HFFc6 (cell line): ENCODE data around the gene RUNX1. TPM values are rescaled to one million over a fixed set of nuclear protein-coding genes. Genes with fewer than 3 reads are reported as not detected.

Experiments
- DNase-seq: peaks from one replicate; pipeline ENCODE4 v3.0.0-alpha.2; 2018
- H3K27ac Mint-ChIP-seq: 2 replicates; pipeline ENCODE4 v1.8.0; 2020; ENCODE audit warnings: mild to moderate bottlenecking, mixed read lengths
- H3K27me3 Mint-ChIP-seq: 2 replicates; pipeline ENCODE4 v1.8.0; 2021; ENCODE audit warnings: mild to moderate bottlenecking, moderate library complexity, mixed read lengths; ENCODE audit not compliant: insufficient read depth
- H3K36me3 Mint-ChIP-seq: 2 replicates; pipeline ENCODE4 v1.8.0; 2021; ENCODE audit warnings: low read depth, mixed read lengths
- H3K4me1 Mint-ChIP-seq: 2 replicates; pipeline ENCODE4 v1.8.0; 2020; ENCODE audit warnings: low read depth, mixed read lengths
- H3K4me3 Mint-ChIP-seq: 2 replicates; pipeline ENCODE4 v1.8.0; 2020; ENCODE audit warnings: mild to moderate bottlenecking, moderate library complexity, mixed read lengths
- H3K9me3 Mint-ChIP-seq: 2 replicates; pipeline ENCODE4 v1.8.0; 2020; ENCODE audit warnings: mild to moderate bottlenecking, mixed read lengths
- total RNA-seq, 6 experiments: library from RNA; stranded (reverse); fragmentation: NEBNext Ultra II Directional; extraction: Animal tissue kit (Norgen Biotek cat#: 25700); gene quantifications; 2 replicates in 1 of 6; 3 replicates in 5 of 6; pipeline ENCODE4 v1.2.3, GENCODE V29; 2021
- TF ChIP-seq, protein P1 (sequence below): fragments of 200-600 bp; sonication (generic); IDR thresholded peaks from 2 replicates; pipeline ENCODE4 v1.5.0; 2021; ENCODE audit warnings: antibody characterized with exemption, mild to moderate bottlenecking

RUNX1 gene
- total RNA-seq, 6 experiments from 2014 or later, result 57.4 to 78.9 (median 61.3) TPM

GRCh38 chr21:34992736-34993398 lies 56.2 kb downstream of the RUNX1 start:
- Mint-ChIP-seq H3K4me3 (no peak overlapping the region), H3K27ac (no peak overlapping the region; the same call in 1 of the 2 replicates), H3K36me3 (peaks cover 10% of the 10 kb centered on the region), H3K9me3 (no peaks in the 10 kb centered on the region), H3K27me3 (no peaks in the 10 kb centered on the region), H3K4me1 (peaks cover 24% of the 10 kb centered on the region)
- DNase-seq, result peak; percentile 36
- TF ChIP-seq, protein P1, sequence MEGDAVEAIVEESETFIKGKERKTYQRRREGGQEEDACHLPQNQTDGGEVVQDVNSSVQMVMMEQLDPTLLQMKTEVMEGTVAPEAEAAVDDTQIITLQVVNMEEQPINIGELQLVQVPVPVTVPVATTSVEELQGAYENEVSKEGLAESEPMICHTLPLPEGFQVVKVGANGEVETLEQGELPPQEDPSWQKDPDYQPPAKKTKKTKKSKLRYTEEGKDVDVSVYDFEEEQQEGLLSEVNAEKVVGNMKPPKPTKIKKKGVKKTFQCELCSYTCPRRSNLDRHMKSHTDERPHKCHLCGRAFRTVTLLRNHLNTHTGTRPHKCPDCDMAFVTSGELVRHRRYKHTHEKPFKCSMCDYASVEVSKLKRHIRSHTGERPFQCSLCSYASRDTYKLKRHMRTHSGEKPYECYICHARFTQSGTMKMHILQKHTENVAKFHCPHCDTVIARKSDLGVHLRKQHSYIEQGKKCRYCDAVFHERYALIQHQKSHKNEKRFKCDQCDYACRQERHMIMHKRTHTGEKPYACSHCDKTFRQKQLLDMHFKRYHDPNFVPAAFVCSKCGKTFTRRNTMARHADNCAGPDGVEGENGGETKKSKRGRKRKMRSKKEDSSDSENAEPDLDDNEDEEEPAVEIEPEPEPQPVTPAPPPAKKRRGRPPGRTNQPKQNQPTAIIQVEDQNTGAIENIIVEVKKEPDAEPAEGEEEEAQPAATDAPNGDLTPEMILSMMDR, result no peak

DNA sequence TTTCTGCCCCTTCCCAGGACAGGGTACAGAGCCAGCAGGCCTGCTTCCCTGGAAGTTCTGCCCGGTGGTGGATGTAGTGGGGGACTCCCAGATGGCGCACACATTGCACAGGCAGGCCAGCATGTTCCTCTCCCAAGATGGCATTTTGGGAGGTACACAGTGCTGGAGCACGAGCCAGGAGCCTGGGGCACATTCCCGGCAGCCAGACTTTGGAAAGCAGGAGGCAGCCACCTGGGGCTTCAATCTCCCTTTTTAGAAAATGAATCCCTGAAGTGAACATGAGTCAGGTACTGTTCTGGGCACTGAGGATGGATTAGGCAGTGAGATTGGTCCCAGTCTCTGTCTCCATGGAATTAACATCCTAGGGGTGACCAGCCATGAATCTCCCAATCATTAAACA lies 56.9 kb downstream of the RUNX1 start:
- TF ChIP-seq, protein P1, result no peak
- DNase-seq, result no peak
- no peaks in the 10 kb centered on the region for H3K27me3 Mint-ChIP-seq
- no peaks in the 10 kb centered on the region for H3K9me3 Mint-ChIP-seq
- no peak overlapping the region for H3K27ac Mint-ChIP-seq
- H3K4me1 Mint-ChIP-seq, result peaks cover 18% of the 10 kb centered on the region
- peaks cover 10% of the 10 kb centered on the region for H3K36me3 Mint-ChIP-seq
- no peak overlapping the region for H3K4me3 Mint-ChIP-seq

DNA sequence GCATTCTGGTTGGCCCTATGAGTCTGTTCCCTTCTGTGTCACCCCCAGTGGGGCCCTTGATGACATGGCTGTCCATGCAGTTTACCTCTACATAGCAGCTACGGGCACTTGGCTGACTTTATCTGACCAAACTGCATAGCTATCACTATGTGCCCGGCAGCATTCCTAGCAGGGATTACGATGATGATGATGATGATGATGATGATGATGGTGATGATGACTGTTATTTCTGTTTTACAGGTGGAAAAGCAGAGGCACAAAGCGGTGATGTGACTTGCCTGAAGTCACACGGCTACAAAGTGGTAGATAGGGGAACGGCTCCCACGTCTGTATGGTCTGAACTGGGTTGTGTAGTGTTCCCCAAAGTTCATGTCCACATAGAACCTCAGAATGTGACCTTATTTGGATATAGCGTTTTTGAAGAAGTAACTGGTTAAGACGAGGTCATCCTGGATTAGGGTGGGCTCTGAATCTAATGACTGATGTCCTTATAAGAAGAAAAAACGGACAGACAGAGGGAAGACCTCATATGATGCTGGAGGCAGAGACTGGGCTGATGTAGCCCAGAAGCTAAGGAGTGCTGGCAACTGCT lies 57.6 kb downstream of the RUNX1 start:
- no peaks in the 10 kb centered on the region for H3K27me3 Mint-ChIP-seq
- no peaks in the 10 kb centered on the region for H3K9me3 Mint-ChIP-seq
- H3K4me3 Mint-ChIP-seq, result no peak overlapping the region
- peaks cover 11% of the 10 kb centered on the region for H3K36me3 Mint-ChIP-seq
- peaks cover 10% of the 10 kb centered on the region for H3K4me1 Mint-ChIP-seq
- DNase-seq, result no peak
- peak overlapping the region; percentile 59; the same call in 1 of the 2 replicates for H3K27ac Mint-ChIP-seq
- TF ChIP-seq, protein P1, result no peak

DNA sequence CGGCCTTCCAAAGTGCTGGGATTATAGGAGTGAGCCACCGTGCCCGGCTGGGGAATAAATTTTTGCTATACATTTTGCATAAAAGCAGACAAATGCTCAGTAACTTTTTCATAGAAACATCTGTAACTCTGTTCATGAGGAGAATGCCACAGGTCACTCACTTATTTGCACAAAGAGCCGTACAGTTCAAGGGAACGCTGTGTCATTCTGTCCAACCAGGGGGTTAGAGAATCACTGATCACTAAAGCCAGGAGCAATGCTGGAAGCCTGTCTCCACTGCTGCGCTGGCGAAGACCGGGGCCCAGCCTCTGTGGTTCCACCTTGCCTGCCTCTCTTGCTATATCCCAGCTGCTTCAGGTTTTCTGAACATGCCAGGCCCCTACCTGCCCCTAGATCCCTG lies 58.3 kb downstream of the RUNX1 start:
- DNase-seq, result no peak
- Mint-ChIP-seq H3K4me1 (peaks cover 4% of the 10 kb centered on the region), H3K36me3 (peaks cover 13% of the 10 kb centered on the region), H3K4me3 (no peak overlapping the region), H3K9me3 (no peaks in the 10 kb centered on the region), H3K27me3 (no peaks in the 10 kb centered on the region), H3K27ac (peak overlapping the region; percentile 59)
- TF ChIP-seq, protein P1, result no peak

GRCh38 chr21:34989337-34990151 lies 59.6 kb downstream of the RUNX1 start:
- TF ChIP-seq, protein P1, result no peak
- Mint-ChIP-seq H3K27me3 (no peaks in the 10 kb centered on the region), H3K9me3 (no peaks in the 10 kb centered on the region), H3K4me1 (peaks cover 8% of the 10 kb centered on the region), H3K36me3 (peaks cover 19% of the 10 kb centered on the region), H3K27ac (peak overlapping the region; percentile 72), H3K4me3 (peak overlapping the region; percentile 15; the same call in 1 of the 2 replicates)
- DNase-seq, result no peak
